H9 (cell line): ENCODE data around the gene AFAP1L1. TPM values are rescaled to one million over a fixed set of nuclear protein-coding genes. Genes with fewer than 3 reads are reported as not detected.

ENCODE experiments used
- DNase-seq: peaks from one replicate; pipeline ENCODE4 v3.0.0-alpha.2; 2017
- H2AFZ ChIP-seq: one replicate; pipeline ENCODE4 v1.6.1; 2013; ENCODE audit warnings: mild to moderate bottlenecking, low read length, control low read depth, moderate library complexity
- H2AK5ac ChIP-seq: 2 replicates; pipeline ENCODE4 v1.6.1; 2013; ENCODE audit warnings: low read length, control low read depth, mixed read lengths; ENCODE audit not compliant: insufficient read length
- H2BK120ac ChIP-seq: one replicate; pipeline ENCODE4 v1.6.1; 2013; ENCODE audit warnings: low read depth, mild to moderate bottlenecking, low read length, control low read depth, inconsistent platforms; ENCODE audit not compliant: poor library complexity, severe bottlenecking
- H2BK12ac ChIP-seq: 2 replicates; pipeline ENCODE4 v1.6.1; 2013; ENCODE audit warnings: low read length, control low read depth, mixed read lengths, low read depth; ENCODE audit not compliant: insufficient read length
- H2BK15ac ChIP-seq: 2 replicates; pipeline ENCODE4 v1.6.1; 2013; ENCODE audit warnings: low read depth, low read length, control low read depth
- H2BK20ac ChIP-seq: one replicate; pipeline ENCODE4 v1.6.1; 2013; ENCODE audit warnings: low read depth, mild to moderate bottlenecking, low read length, control low read depth, inconsistent platforms; ENCODE audit not compliant: poor library complexity, severe bottlenecking
- H2BK5ac ChIP-seq: 2 replicates; pipeline ENCODE4 v1.6.1; 2013; ENCODE audit warnings: low read length, control low read depth, mixed read lengths; ENCODE audit not compliant: insufficient read length
- H3K14ac ChIP-seq: 2 replicates; pipeline ENCODE4 v1.6.1; 2013; ENCODE audit warnings: low read length, control low read depth; ENCODE audit not compliant: insufficient read depth
- H3K18ac ChIP-seq: 2 replicates; pipeline ENCODE4 v1.6.1; 2013; ENCODE audit warnings: low read depth, mild to moderate bottlenecking, mixed read lengths, low read length, control low read depth; ENCODE audit not compliant: insufficient read length
- H3K23ac ChIP-seq: 2 replicates; pipeline ENCODE4 v1.6.1; 2013; ENCODE audit warnings: low read length, control low read depth, mixed read lengths, low read depth; ENCODE audit not compliant: insufficient read length
- H3K23me2 ChIP-seq: 2 replicates; pipeline ENCODE4 v1.6.1; 2013; ENCODE audit warnings: low read depth, mild to moderate bottlenecking, mixed read lengths, low read length, control low read depth; ENCODE audit not compliant: insufficient read length, poor library complexity, severe bottlenecking
- H3K27ac ChIP-seq: 2 replicates; pipeline ENCODE4 v1.5.1; 2013; ENCODE audit warnings: low read length, control low read depth, mixed read lengths, low read depth; ENCODE audit not compliant: insufficient read length
- H3K27me3 ChIP-seq: 2 replicates; pipeline ENCODE4 v1.6.1; 2013; ENCODE audit warnings: low read length, control low read depth, inconsistent platforms; ENCODE audit not compliant: insufficient read depth
- H3K4ac ChIP-seq: 2 replicates; pipeline ENCODE4 v1.6.1; 2013; ENCODE audit warnings: low read depth, mild to moderate bottlenecking, control low read depth, inconsistent platforms, low read length, moderate library complexity
- H3K4me1 ChIP-seq: 2 replicates; pipeline ENCODE4 v1.6.1; 2013; ENCODE audit warnings: low read length, control low read depth, inconsistent platforms; ENCODE audit not compliant: insufficient read depth
- H3K4me2 ChIP-seq: 2 replicates; pipeline ENCODE4 v1.6.1; 2013; ENCODE audit warnings: low read length, control low read depth, mixed read lengths; ENCODE audit not compliant: insufficient read length, insufficient read depth
- H3K56ac ChIP-seq: 2 replicates; pipeline ENCODE4 v1.6.1; 2013; ENCODE audit warnings: low read depth, mild to moderate bottlenecking, mixed read lengths, low read length, control low read depth; ENCODE audit not compliant: insufficient read length
- H3K79me1 ChIP-seq: 2 replicates; pipeline ENCODE4 v1.6.1; 2013; ENCODE audit warnings: low read depth, mild to moderate bottlenecking, moderate library complexity, low read length, control low read depth, inconsistent platforms; ENCODE audit not compliant: insufficient read depth, poor library complexity, severe bottlenecking
- H3K79me2 ChIP-seq: 2 replicates; pipeline ENCODE4 v1.6.1; 2013; ENCODE audit warnings: low read length, control low read depth, inconsistent platforms; ENCODE audit not compliant: insufficient read depth
- H3K9ac ChIP-seq: 2 replicates; pipeline ENCODE4 v1.6.1; 2013; ENCODE audit warnings: low read length, control low read depth, mixed read lengths; ENCODE audit not compliant: insufficient read length; ENCODE audit errors: extremely low read depth
- H3K9me3 ChIP-seq: one replicate; pipeline ENCODE4 v1.6.1; 2013; ENCODE audit warnings: low read depth, low read length, inconsistent platforms; ENCODE audit not compliant: control insufficient read depth
- H3T11ph ChIP-seq: one replicate; pipeline ENCODE4 v1.6.1; 2013; ENCODE audit warnings: mild to moderate bottlenecking, low read length, control low read depth, inconsistent platforms
- H4K20me1 ChIP-seq: one replicate; pipeline ENCODE4 v1.6.1; 2013; ENCODE audit not compliant: control insufficient read depth, insufficient read length, insufficient read depth
- H4K5ac ChIP-seq: 2 replicates; pipeline ENCODE4 v1.6.1; 2013; ENCODE audit warnings: low read depth, mild to moderate bottlenecking, mixed read lengths, low read length, control low read depth; ENCODE audit not compliant: insufficient read length
- H4K8ac ChIP-seq: replicated peaks from 2 replicates; pipeline ENCODE4 v1.6.1; 2013; ENCODE audit warnings: low read length, control low read depth, mixed read lengths, low read depth; ENCODE audit not compliant: insufficient read length
- H4K91ac ChIP-seq: 2 replicates; pipeline ENCODE4 v1.6.1; 2013; ENCODE audit warnings: low read depth, mild to moderate bottlenecking, moderate library complexity, mixed read lengths, low read length, control low read depth; ENCODE audit not compliant: insufficient read length
- H3K27ac Mint-ChIP-seq, 3 experiments: 2 replicates in 2 of 3; 3 replicates in 1 of 3; pipeline ENCODE4 v1.8.0; 2020 to 2021; ENCODE audit warnings: mixed read lengths in 3 of 3, mild to moderate bottlenecking in 1 of 3, moderate library complexity in 1 of 3
- H3K27me3 Mint-ChIP-seq: 2 replicates; pipeline ENCODE4 v1.8.0; 2021; ENCODE audit warnings: low read depth, mild to moderate bottlenecking, moderate library complexity, mixed read lengths
- H3K36me3 Mint-ChIP-seq, 3 experiments: 2 replicates in 2 of 3; 3 replicates in 1 of 3; pipeline ENCODE4 v1.8.0; 2020 to 2021; ENCODE audit warnings: low read depth in 3 of 3, mixed read lengths in 3 of 3; ENCODE audit not compliant: insufficient read depth in 1 of 3
- H3K4me1 Mint-ChIP-seq, 2 experiments: 2 replicates each; pipeline ENCODE4 v1.8.0; 2020; ENCODE audit warnings: mixed read lengths in 2 of 2
- H3K4me3 Mint-ChIP-seq, 2 experiments: 2 replicates in 1 of 2; 3 replicates in 1 of 2; pipeline ENCODE4 v1.8.0; 2020 to 2021; ENCODE audit warnings: mild to moderate bottlenecking in 2 of 2, mixed read lengths in 2 of 2, moderate library complexity in 1 of 2
- H3K9me3 Mint-ChIP-seq, 2 experiments: 2 replicates in 1 of 2; 3 replicates in 1 of 2; pipeline ENCODE4 v1.8.0; 2020; ENCODE audit warnings: mild to moderate bottlenecking in 2 of 2, mixed read lengths in 2 of 2, moderate library complexity in 1 of 2
- WGBS: extraction: QIAGEN DNeasy Blood & Tissue Kit; methylation state at CpG from one replicate; pipeline ENCODE4 v1.1.7; 2013; ENCODE audit warnings: missing lambda C conversion rate, low lambda C conversion rate, mixed read lengths; ENCODE audit not compliant: insufficient read length; ENCODE audit errors: extremely low coverage; 5-methylcytosine and 5-hydroxymethylcytosine counted together
- total RNA-seq: library from RNA; stranded (reverse); gene quantifications from 2 replicates; pipeline ENCODE4 v1.2.1, GENCODE V29; 2021
- TF ChIP-seq, protein P1 (sequence below): fragments of 200-600 bp; sonication (generic); conservative IDR thresholded peaks from 3 replicates; pipeline ENCODE4 v1.8.0; 2021; ENCODE audit warnings: antibody characterized with exemption, mild to moderate bottlenecking

Gene AFAP1L1
- total RNA-seq, 1 experiment from 2014 or later: 1.8 TPM

DNA sequence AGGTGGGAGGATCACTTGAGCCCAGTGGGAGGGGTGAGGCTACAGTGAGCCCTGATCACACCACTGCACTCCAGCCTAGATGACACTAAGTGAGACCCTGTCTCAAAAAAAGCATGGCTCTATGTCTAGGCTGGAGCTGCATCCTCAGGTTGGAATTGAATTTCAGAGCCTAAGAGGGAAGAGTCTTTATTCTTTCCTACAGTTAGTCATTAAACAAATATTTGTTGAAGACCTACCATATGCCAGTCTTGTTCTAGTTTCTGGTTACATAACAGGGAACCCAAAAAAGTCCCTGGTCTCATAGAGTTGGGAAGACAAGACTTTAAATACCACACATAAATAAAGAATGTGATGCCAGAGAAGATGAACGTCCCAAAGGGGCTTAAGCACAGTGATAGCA lies 66.7 kb downstream of the AFAP1L1 start:
- no peak overlapping the region for H3K18ac ChIP-seq
- no peak overlapping the region for H4K5ac ChIP-seq
- no peak overlapping the region for H2BK120ac ChIP-seq
- WGBS: no CpG with 5 or more reads among the region's 1 CpG
- H3K4me2 ChIP-seq: no peak overlapping the region
- Mint-ChIP-seq H3K27me3 (peaks cover 7% of the 10 kb centered on the region), H3K27ac (no peak overlapping the region), H3K36me3 (no peaks in the 10 kb centered on the region), H3K4me3 (no peak overlapping the region), H3K9me3 (no peaks in the 10 kb centered on the region), H3K4me1 (no peaks in the 10 kb centered on the region)
- no peak overlapping the region for H2AFZ ChIP-seq
- no peak overlapping the region for H3K4ac ChIP-seq
- no peaks in the 10 kb centered on the region for H4K20me1 ChIP-seq
- no peaks in the 10 kb centered on the region for H3K27me3 ChIP-seq
- H4K91ac ChIP-seq: no peak overlapping the region
- H3T11ph ChIP-seq: no peak overlapping the region
- no peak overlapping the region for H2BK20ac ChIP-seq
- no peak overlapping the region for H2BK12ac ChIP-seq
- H3K4me1 ChIP-seq: no peaks in the 10 kb centered on the region
- H3K9ac ChIP-seq: no peak overlapping the region
- no peaks in the 10 kb centered on the region for H3K23me2 ChIP-seq
- H3K79me1 ChIP-seq: no peaks in the 10 kb centered on the region
- no peak overlapping the region for H2AK5ac ChIP-seq
- H3K9me3 ChIP-seq: no peaks in the 10 kb centered on the region
- H4K8ac ChIP-seq: no peak overlapping the region
- no peak overlapping the region for H3K14ac ChIP-seq
- H2BK5ac ChIP-seq: no peak overlapping the region
- no peaks in the 10 kb centered on the region for H3K79me2 ChIP-seq
- TF ChIP-seq, protein P1, sequence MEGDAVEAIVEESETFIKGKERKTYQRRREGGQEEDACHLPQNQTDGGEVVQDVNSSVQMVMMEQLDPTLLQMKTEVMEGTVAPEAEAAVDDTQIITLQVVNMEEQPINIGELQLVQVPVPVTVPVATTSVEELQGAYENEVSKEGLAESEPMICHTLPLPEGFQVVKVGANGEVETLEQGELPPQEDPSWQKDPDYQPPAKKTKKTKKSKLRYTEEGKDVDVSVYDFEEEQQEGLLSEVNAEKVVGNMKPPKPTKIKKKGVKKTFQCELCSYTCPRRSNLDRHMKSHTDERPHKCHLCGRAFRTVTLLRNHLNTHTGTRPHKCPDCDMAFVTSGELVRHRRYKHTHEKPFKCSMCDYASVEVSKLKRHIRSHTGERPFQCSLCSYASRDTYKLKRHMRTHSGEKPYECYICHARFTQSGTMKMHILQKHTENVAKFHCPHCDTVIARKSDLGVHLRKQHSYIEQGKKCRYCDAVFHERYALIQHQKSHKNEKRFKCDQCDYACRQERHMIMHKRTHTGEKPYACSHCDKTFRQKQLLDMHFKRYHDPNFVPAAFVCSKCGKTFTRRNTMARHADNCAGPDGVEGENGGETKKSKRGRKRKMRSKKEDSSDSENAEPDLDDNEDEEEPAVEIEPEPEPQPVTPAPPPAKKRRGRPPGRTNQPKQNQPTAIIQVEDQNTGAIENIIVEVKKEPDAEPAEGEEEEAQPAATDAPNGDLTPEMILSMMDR: no peak
- H3K23ac ChIP-seq: no peak overlapping the region
- DNase-seq: no peak
- no peak overlapping the region for H3K56ac ChIP-seq
- no peak overlapping the region for H3K27ac ChIP-seq
- no peak overlapping the region for H2BK15ac ChIP-seq
